CD4-positive, alpha-beta T cell treated with Interleukin-2 at 100 ng/mL for 4 hours (primary cell): ENCODE measurements around the gene DNAJB11.
"Not testable (repeated sequence)": the region's sequence is repeated elsewhere in the genome, so short reads cannot be mapped to it uniquely, and the experiment has no call there.

ENCODE experiments used
- DNase-seq: peaks from one replicate; pipeline ENCODE4 v3.0.0-alpha.2; 2020; ENCODE audit warnings: low spot score

Gene DNAJB11

GRCh38 chr3:186618318-186618938, 47.9 kb downstream of the DNAJB11 start:
- no peak for DNase-seq

GRCh38 chr3:186619787-186620212, 49.3 kb downstream of the DNAJB11 start:
- no peak for DNase-seq

GRCh38 chr3:186620213-186621092, 49.9 kb downstream of the DNAJB11 start:
- DNase-seq = no peak

GRCh38 chr3:186621894-186622650, 51.6 kb downstream of the DNAJB11 start:
- DNase-seq = no peak

- no peak for DNase-seq
Measured at GRCh38 chr3:186622651-186623310, 52.3 kb downstream of the DNAJB11 start.

- DNase-seq = no peak
Measured at GRCh38 chr3:186624598-186624997, 54.1 kb downstream of the DNAJB11 start.

GRCh38 chr3:186625600-186626042, 55.1 kb downstream of the DNAJB11 start:
- no peak for DNase-seq

- DNase-seq = no peak
Measured at GRCh38 chr3:186626254-186626847, 55.8 kb downstream of the DNAJB11 start.

GRCh38 chr3:186627852-186628414, 57.4 kb downstream of the DNAJB11 start:
- DNase-seq = no peak

- no peak for DNase-seq
Measured at GRCh38 chr3:186628756-186629155, 58.2 kb downstream of the DNAJB11 start.

- no peak for DNase-seq
Measured at GRCh38 chr3:186630950-186631641, 60.6 kb downstream of the DNAJB11 start.

GRCh38 chr3:186633481-186633880, 63.0 kb downstream of the DNAJB11 start:
- no peak for DNase-seq

- not testable (repeated sequence) for DNase-seq
Measured at GRCh38 chr3:186634207-186634606, 63.7 kb downstream of the DNAJB11 start.
